CD8-positive, alpha-beta memory T cell (primary cell): ENCODE data around the gene PKM. TPM values are rescaled to one million over a fixed set of nuclear protein-coding genes. Genes with fewer than 3 reads are reported as not detected.

ENCODE experiments used
- CTCF ChIA-PET: fragments of 350-600 bp; sonication (Branson Sonifier 250); formaldehyde crosslinking; loops from one replicate; lab custom pipeline; 2021; ENCODE audit warnings: antibody characterized with exemption; lab: Charles Lee
- POLR2A ChIA-PET: fragments of 350-600 bp; sonication (Branson Sonifier 250); formaldehyde crosslinking; loops from one replicate; lab custom pipeline; 2021; ENCODE audit warnings: antibody characterized with exemption; lab: Charles Lee
- DNase-seq, 5 donors: peaks; one replicate each; pipeline versions ENCODE4 v3.0.0 to v3.0.0-alpha.2; 2020 to 2022; ENCODE audit warnings: mixed read lengths in 1 of 5
- H3K27ac ChIP-seq: one replicate; pipeline ENCODE4 v1.7.0; 2013; ENCODE audit warnings: low read depth, mild to moderate bottlenecking, low read length, moderate library complexity
- H3K27me3 ChIP-seq: 2 replicates; pipeline ENCODE4 v1.7.0; 2013; ENCODE audit warnings: low read length, mild to moderate bottlenecking; ENCODE audit not compliant: insufficient read depth, poor library complexity, severe bottlenecking
- H3K36me3 ChIP-seq: 2 replicates; pipeline ENCODE4 v1.7.0; 2013; ENCODE audit warnings: mild to moderate bottlenecking, low read length, moderate library complexity; ENCODE audit not compliant: insufficient read depth
- H3K4me1 ChIP-seq: 2 replicates; pipeline ENCODE4 v1.7.0; 2013; ENCODE audit warnings: mild to moderate bottlenecking, low read length, moderate library complexity; ENCODE audit not compliant: insufficient read depth
- H3K4me3 ChIP-seq: 2 replicates; pipeline ENCODE4 v1.7.0; 2013; ENCODE audit warnings: mild to moderate bottlenecking, low read length
- H3K9me3 ChIP-seq: 2 replicates; pipeline ENCODE4 v1.7.0; 2013; ENCODE audit warnings: mild to moderate bottlenecking, low read length
- H3K27ac Mint-ChIP-seq, 8 donors: one replicate each; pipeline ENCODE4 v1.8.0; 2020 to 2021; ENCODE audit warnings: mixed read lengths in 8 of 8, mild to moderate bottlenecking in 6 of 8, inconsistent platforms in 3 of 8, moderate library complexity in 3 of 8
- H3K27me3 Mint-ChIP-seq, 2 donors: one replicate each; pipeline ENCODE4 v1.8.0; 2020 to 2021; ENCODE audit warnings: mixed read lengths in 2 of 2, mild to moderate bottlenecking in 1 of 2, moderate library complexity in 1 of 2
- H3K36me3 Mint-ChIP-seq, 3 donors: one replicate each; pipeline ENCODE4 v1.8.0; 2020 to 2021; ENCODE audit warnings: mixed read lengths in 3 of 3, inconsistent platforms in 1 of 3, mild to moderate bottlenecking in 1 of 3
- H3K4me1 Mint-ChIP-seq, 3 donors: one replicate each; pipeline ENCODE4 v1.8.0; 2020 to 2021; ENCODE audit warnings: mixed read lengths in 3 of 3, inconsistent platforms in 1 of 3, mild to moderate bottlenecking in 1 of 3
- H3K4me3 Mint-ChIP-seq, 7 donors: one replicate each; pipeline ENCODE4 v1.8.0; 2020 to 2021; ENCODE audit warnings: mixed read lengths in 7 of 7, mild to moderate bottlenecking in 6 of 7, moderate library complexity in 4 of 7, inconsistent platforms in 2 of 7
- H3K9me3 Mint-ChIP-seq, 5 donors: one replicate each; pipeline ENCODE4 v1.8.0; 2020 to 2022; ENCODE audit warnings: mixed read lengths in 5 of 5, mild to moderate bottlenecking in 3 of 5, moderate library complexity in 2 of 5, inconsistent platforms in 1 of 5
- polyA plus RNA-seq: library from polyadenylated mRNA; unstranded; fragments of 300-500 nt; fragmentation: Illumina TruSeq; gene quantifications from one replicate; pipeline ENCODE4 v1.2.3, GENCODE V29; 2021
- total RNA-seq, 2 experiments: library from RNA; stranded (reverse); gene quantifications; one replicate each; pipeline ENCODE4 v1.2.3, GENCODE V29; 2021

PKM gene
- total and polyA plus RNA-seq, 3 experiments from 2014 or later, result 337 to 2,187 (median 2,146) TPM

DNA sequence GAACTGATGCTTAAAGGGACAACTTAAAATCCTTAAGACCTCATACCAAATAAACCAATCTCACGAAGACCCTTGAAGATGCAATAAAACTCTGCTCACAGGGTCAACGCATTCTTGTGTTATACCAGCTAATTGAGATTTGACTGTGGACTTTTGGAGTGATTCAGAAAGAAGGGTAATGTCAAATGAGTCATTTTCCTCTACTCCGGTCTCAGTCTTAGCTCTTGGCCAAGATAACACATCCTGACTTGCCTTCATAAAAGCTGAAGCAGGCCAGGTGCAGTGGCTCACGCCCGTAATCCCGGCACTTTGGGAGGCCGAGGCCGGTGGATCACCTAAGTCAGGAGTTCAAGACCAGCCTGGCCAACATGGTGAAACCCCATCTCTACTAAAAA, 3.8 kb downstream of the PKM start:
- Histone ChIP-seq H3K27ac (peak overlapping the region; percentile 60), H3K27me3 (no peaks in the 10 kb centered on the region), H3K4me1 (peaks cover 64% of the 10 kb centered on the region), H3K4me3 (peak overlapping the region; percentile 54), H3K36me3 (no peaks in the 10 kb centered on the region), H3K9me3 (no peaks in the 10 kb centered on the region)
- CTCF ChIA-PET, result interaction anchor here (0.7 to 5.0 kb wide), 16 partner anchors 9 to 459 kb away, joined by 3 to 51 read pairs (median 4); partner anchors contain the start of genes BBS4, GRAMD2A, HEXA and HIGD2B
- DNase-seq, result peak in 2 of 5 donors; percentile 7 to 59
- Mint-ChIP-seq H3K27me3 (peaks cover 0 to 1% of the 10 kb centered on the region in 2 donors), H3K9me3 (no peaks in the 10 kb centered on the region), H3K27ac (peak overlapping the region; percentile 91 to 100 (median 96)), H3K4me1 (peaks cover 67 to 75% (median 73%) of the 10 kb centered on the region in 3 donors), H3K4me3 (peak overlapping the region; percentile 66 to 99 (median 79)), H3K36me3 (peaks cover 3 to 39% (median 5%) of the 10 kb centered on the region in 3 donors)
- POLR2A ChIA-PET, result interaction anchor here (0.6 to 2.3 kb wide), 5 partner anchors 29 to 557 kb away, joined by 3 to 7 read pairs (median 3); partner anchors contain the start of genes ADPGK, ARIH1, GRAMD2A and HEXA

DNA sequence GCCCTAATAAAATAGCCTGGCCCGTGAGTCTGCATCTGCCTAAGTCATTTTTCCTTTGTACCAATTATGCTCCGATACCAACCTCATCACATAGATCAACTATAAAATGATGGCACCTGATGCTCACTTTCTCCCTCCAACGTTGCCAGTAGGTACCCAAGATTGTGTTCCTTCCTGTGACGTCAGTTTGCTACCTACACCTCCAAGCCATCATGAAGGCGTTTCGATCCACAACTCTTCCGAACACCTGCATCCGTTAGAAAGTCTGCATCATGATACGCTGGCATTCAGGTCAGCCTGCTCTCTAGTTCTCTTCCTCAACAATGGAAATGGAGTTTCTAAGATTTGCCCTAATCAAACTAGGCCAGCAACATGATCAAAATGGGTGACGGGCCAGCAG, 7.7 kb downstream of the PKM start:
- no peak overlapping the region for H3K4me3 ChIP-seq
- no peaks in the 10 kb centered on the region for H3K27me3 ChIP-seq
- no peaks in the 10 kb centered on the region for H3K9me3 ChIP-seq
- Mint-ChIP-seq H3K4me1 (peaks cover 73 to 86% (median 84%) of the 10 kb centered on the region in 3 donors), H3K4me3 (no peak overlapping the region), H3K27me3 (no peaks in the 10 kb centered on the region), H3K36me3 (peaks cover 5 to 58% (median 9%) of the 10 kb centered on the region in 3 donors), H3K9me3 (no peaks in the 10 kb centered on the region), H3K27ac (peak overlapping the region in 4 of 8 donors; percentile 1 to 57 (median 30))
- no peak overlapping the region for H3K27ac ChIP-seq
- CTCF ChIA-PET, result no interaction called here
- POLR2A ChIA-PET, result interaction anchor here (0.7 kb wide), 1 partner anchor 60 kb away, joined by 3 read pairs; no protein-coding TSS in a partner anchor
- peaks cover 22% of the 10 kb centered on the region for H3K36me3 ChIP-seq
- peaks cover 55% of the 10 kb centered on the region for H3K4me1 ChIP-seq
- no peak for DNase-seq

DNA sequence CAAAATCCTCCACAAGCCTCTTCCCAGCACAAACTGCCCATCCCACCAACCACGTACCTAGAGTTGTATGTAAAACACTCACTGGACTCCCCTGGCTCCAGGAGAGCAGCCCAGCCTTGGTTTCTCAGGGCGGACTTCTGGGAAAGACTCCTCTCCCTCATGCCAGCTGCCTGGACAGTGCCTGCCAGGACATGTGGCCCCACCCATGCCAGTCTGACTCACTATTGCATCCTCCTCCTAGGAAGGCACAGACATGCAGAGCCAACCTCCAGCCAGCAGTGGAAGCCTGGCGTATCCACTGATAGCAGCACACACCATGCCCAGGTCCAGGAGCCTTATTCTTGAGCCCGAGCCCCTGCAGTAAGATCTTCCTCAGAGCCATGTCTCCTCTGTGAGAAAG, 8.6 kb downstream of the PKM start:
- H3K4me1 Mint-ChIP-seq, result peaks cover 66 to 78% (median 77%) of the 10 kb centered on the region in 3 donors
- H3K9me3 Mint-ChIP-seq, result no peaks in the 10 kb centered on the region
- Histone ChIP-seq H3K4me1 (peaks cover 46% of the 10 kb centered on the region), H3K27ac (no peak overlapping the region), H3K36me3 (peaks cover 29% of the 10 kb centered on the region), H3K9me3 (no peaks in the 10 kb centered on the region), H3K27me3 (no peaks in the 10 kb centered on the region), H3K4me3 (no peak overlapping the region)
- peaks cover 5 to 66% (median 9%) of the 10 kb centered on the region in 3 donors for H3K36me3 Mint-ChIP-seq
- peak overlapping the region in 7 of 8 donors; percentile 30 to 78 (median 58) for H3K27ac Mint-ChIP-seq
- POLR2A ChIA-PET, result interaction anchor here (0.9 kb wide), 1 partner anchor 9 kb away, joined by 3 read pairs; no protein-coding TSS in a partner anchor
- CTCF ChIA-PET, result interaction anchor here (1.3 to 2.0 kb wide), 3 partner anchors 21 to 49 kb away, joined by 3 to 8 read pairs (median 3); no protein-coding TSS in a partner anchor
- H3K4me3 Mint-ChIP-seq, result no peak overlapping the region
- DNase-seq, result no peak
- H3K27me3 Mint-ChIP-seq, result no peaks in the 10 kb centered on the region

DNA sequence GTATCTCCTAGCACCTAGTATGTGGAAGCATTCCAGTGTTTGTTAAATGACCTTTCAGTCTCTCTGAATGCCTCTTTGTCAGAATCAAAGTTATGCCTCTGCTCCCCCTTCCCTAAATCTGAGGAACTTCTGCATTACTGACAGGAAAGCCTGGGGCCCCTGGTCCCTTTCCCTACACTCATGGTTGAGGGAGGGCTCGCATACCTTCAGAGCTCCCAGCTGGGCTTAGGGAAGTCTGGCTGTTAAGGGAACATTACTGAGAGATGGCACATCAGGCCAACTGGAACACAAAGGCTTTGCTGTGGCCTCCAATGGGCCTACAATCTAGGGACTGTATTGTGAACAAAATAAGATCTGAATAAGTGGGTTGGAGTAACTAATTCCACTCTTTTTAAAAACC, 10.3 kb downstream of the PKM start:
- CTCF ChIA-PET, result interaction anchor here (0.7 kb wide), 1 partner anchor 21 kb away, joined by 3 read pairs; no protein-coding TSS in a partner anchor
- peaks cover 45% of the 10 kb centered on the region for H3K36me3 ChIP-seq
- no peak for DNase-seq

DNA sequence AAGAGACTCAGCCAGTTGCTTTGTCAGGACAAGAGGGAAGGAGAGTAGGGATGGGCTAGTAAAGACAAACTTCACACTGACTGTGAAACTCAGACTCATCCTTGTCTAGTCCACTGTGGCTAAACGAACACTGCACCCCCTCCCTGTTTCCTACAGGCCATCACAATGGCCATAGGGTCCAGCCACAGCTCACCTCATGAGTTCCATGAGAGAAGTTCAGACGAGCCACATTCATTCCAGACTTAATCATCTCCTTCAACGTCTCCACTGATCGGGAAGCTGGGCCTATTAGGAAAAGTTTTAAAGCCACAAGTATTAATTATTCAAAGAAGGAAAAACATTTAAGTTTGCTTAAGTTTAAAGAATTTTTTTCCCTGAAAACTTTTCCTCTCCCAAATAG, 13.8 kb downstream of the PKM start:
- H3K9me3 Mint-ChIP-seq, result no peaks in the 10 kb centered on the region
- no peak overlapping the region for H3K27ac ChIP-seq
- peaks cover 7% of the 10 kb centered on the region for H3K4me1 ChIP-seq
- H3K36me3 ChIP-seq, result peaks cover 61% of the 10 kb centered on the region
- H3K4me3 ChIP-seq, result no peak overlapping the region
- POLR2A ChIA-PET, result interaction anchor here (1.0 to 1.1 kb wide), 2 partner anchors 11 to 15 kb away, joined by 3 to 5 read pairs; no protein-coding TSS in a partner anchor
- no peaks in the 10 kb centered on the region for H3K27me3 Mint-ChIP-seq
- H3K4me1 Mint-ChIP-seq, result peaks cover 25 to 33% (median 32%) of the 10 kb centered on the region in 3 donors
- no peak for DNase-seq
- no peaks in the 10 kb centered on the region for H3K9me3 ChIP-seq
- H3K27me3 ChIP-seq, result no peaks in the 10 kb centered on the region
- H3K27ac Mint-ChIP-seq, result peak overlapping the region in 5 of 8 donors; percentile 23 to 56 (median 42)
- no peak overlapping the region for H3K4me3 Mint-ChIP-seq
- CTCF ChIA-PET, result interaction anchor here (1.7 to 2.4 kb wide), 2 partner anchors 9 to 17 kb away, joined by 4 to 12 read pairs; no protein-coding TSS in a partner anchor
- H3K36me3 Mint-ChIP-seq, result peaks cover 0 to 84% (median 14%) of the 10 kb centered on the region in 3 donors

More for the DNA sequence above, 10.3 kb downstream of the PKM start:
- Mint-ChIP-seq H3K9me3 (no peaks in the 10 kb centered on the region), H3K27me3 (no peaks in the 10 kb centered on the region), H3K4me3 (peak overlapping the region in 1 of 7 donors; percentile 23), H3K36me3 (peaks cover 5 to 80% (median 9%) of the 10 kb centered on the region in 3 donors), H3K4me1 (peaks cover 52 to 62% (median 62%) of the 10 kb centered on the region in 3 donors), H3K27ac (peak overlapping the region; percentile 7 to 81 (median 54))
- POLR2A ChIA-PET, result no interaction called here
- no peaks in the 10 kb centered on the region for H3K27me3 ChIP-seq
- H3K9me3 ChIP-seq, result no peaks in the 10 kb centered on the region
- H3K4me3 ChIP-seq, result no peak overlapping the region
- no peak overlapping the region for H3K27ac ChIP-seq
- H3K4me1 ChIP-seq, result peaks cover 30% of the 10 kb centered on the region

DNA sequence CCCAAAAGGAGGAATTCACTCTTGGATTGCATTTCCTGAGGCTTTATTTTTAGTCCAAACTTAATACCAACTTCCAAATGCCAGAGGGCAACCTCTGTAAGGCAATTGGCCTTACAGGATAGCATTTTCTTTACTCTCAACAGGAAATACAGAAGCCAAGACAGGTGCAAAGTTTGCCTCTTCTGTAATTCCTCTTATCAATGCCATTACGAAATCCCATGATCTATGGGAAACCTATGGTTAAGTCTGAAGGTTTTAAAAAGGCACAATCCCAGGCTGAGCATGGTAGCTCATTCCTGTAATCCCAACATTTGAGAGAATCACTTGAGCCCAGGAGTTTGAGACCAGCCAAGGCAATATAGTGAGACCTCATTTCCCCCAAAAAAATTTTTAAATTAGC, 14.9 kb downstream of the PKM start:
- ChIA-PET POLR2A (no interaction called here), CTCF (interaction anchor here (1.1 to 2.4 kb wide), 3 partner anchors 9 to 16 kb away, joined by 3 to 12 read pairs (median 7); no protein-coding TSS in a partner anchor)
- Mint-ChIP-seq H3K4me1 (peaks cover 17 to 22% (median 21%) of the 10 kb centered on the region in 3 donors), H3K27ac (no peak overlapping the region), H3K36me3 (peaks cover 0 to 91% (median 14%) of the 10 kb centered on the region in 3 donors), H3K4me3 (no peak overlapping the region), H3K9me3 (no peaks in the 10 kb centered on the region), H3K27me3 (no peaks in the 10 kb centered on the region)
- no peak overlapping the region for H3K27ac ChIP-seq
- DNase-seq, result no peak
- H3K36me3 ChIP-seq, result peaks cover 67% of the 10 kb centered on the region
- H3K27me3 ChIP-seq, result no peaks in the 10 kb centered on the region
- H3K9me3 ChIP-seq, result no peaks in the 10 kb centered on the region
- no peaks in the 10 kb centered on the region for H3K4me1 ChIP-seq
- no peak overlapping the region for H3K4me3 ChIP-seq

DNA sequence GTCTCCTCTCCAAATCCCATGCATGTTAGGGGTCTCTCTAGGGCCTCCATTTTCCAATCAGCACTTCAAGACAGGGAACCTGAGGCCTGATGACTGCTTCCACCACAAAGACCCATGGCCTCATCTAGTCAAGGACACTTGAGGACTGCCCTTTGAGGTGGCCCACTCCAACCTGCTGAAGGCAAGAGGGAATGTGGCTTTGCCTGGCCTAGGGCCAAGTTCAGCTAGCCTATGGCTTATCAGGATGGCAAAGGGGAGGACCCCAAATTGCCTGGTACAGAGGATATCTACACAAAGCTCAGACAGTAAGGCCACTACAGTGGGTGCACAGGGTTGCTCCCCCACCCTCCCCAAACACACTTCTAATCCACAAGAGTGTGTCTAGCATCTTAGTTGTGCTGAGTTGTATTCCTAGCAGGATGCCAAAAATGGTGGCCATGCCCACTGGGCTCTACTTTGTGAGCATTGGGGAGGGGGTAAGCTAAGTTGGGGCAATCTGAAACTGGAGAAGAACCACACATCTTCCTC, 23.4 kb downstream of the PKM start:
- peak overlapping the region in 1 of 8 donors; percentile 71 for H3K27ac Mint-ChIP-seq
- Histone ChIP-seq H3K36me3 (peaks cover 88% of the 10 kb centered on the region), H3K9me3 (no peaks in the 10 kb centered on the region), H3K4me1 (no peaks in the 10 kb centered on the region), H3K4me3 (no peak overlapping the region), H3K27me3 (no peaks in the 10 kb centered on the region), H3K27ac (no peak overlapping the region)
- H3K36me3 Mint-ChIP-seq, result peaks cover 14 to 98% (median 23%) of the 10 kb centered on the region in 3 donors
- DNase-seq, result no peak
- ChIA-PET POLR2A (no interaction called here), CTCF (interaction anchor here (1.5 to 2.0 kb wide), 3 partner anchors 19 to 66 kb away, joined by 3 to 6 read pairs (median 4); no protein-coding TSS in a partner anchor)
- H3K9me3 Mint-ChIP-seq, result no peaks in the 10 kb centered on the region
- peaks cover 0 to 2% of the 10 kb centered on the region in 2 donors for H3K27me3 Mint-ChIP-seq
- H3K4me3 Mint-ChIP-seq, result peak overlapping the region in 1 of 7 donors; percentile 23
- H3K4me1 Mint-ChIP-seq, result no peaks in the 10 kb centered on the region

DNA sequence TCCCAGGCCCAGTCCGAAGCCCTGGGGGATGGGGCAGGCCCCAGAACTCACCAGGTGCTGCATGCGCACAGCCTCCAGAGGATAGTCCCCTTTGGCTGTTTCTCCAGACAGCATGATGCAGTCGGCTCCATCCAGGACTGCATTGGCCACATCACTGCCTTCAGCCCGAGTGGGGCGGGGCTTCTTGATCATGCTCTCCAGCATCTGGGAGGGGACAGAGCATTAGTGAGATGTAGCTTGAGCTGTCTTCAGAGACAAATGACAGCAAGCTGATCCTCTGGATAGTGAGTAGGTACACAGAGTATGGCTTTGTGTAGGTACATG, 24.4 kb downstream of the PKM start:
- CTCF ChIA-PET, result interaction anchor here (2.0 kb wide), 1 partner anchor 67 kb away, joined by 6 read pairs; no protein-coding TSS in a partner anchor
- no peaks in the 10 kb centered on the region for H3K9me3 Mint-ChIP-seq
- no peak overlapping the region for H3K4me3 Mint-ChIP-seq
- Histone ChIP-seq H3K4me3 (no peak overlapping the region), H3K27ac (no peak overlapping the region), H3K4me1 (no peaks in the 10 kb centered on the region), H3K36me3 (peaks cover 92% of the 10 kb centered on the region), H3K9me3 (no peaks in the 10 kb centered on the region), H3K27me3 (no peaks in the 10 kb centered on the region)
- H3K27ac Mint-ChIP-seq, result peak overlapping the region in 4 of 8 donors; percentile 12 to 75 (median 46)
- H3K36me3 Mint-ChIP-seq, result peaks cover 14 to 98% (median 23%) of the 10 kb centered on the region in 3 donors
- POLR2A ChIA-PET, result no interaction called here
- no peak for DNase-seq
- peaks cover 0 to 2% of the 10 kb centered on the region in 2 donors for H3K27me3 Mint-ChIP-seq
- no peaks in the 10 kb centered on the region for H3K4me1 Mint-ChIP-seq
